Endodermal cell (in vitro differentiated cells): Measurements from ENCODE around the gene C1D. TPM values are rescaled to one million over a fixed set of nuclear protein-coding genes. Genes with fewer than 3 reads are reported as not detected.

ENCODE experiments used
- DNase-seq: peaks from one replicate; pipeline ENCODE4 v3.0.0-alpha.2; 2017
- H3K27ac ChIP-seq: 2 replicates; pipeline ENCODE4 v1.5.1; 2013; ENCODE audit warnings: mild to moderate bottlenecking, low read depth, low read length, moderate library complexity
- H3K27me3 ChIP-seq: 2 replicates; pipeline ENCODE4 v1.6.1; 2013; ENCODE audit warnings: mild to moderate bottlenecking, low read length, moderate library complexity; ENCODE audit not compliant: insufficient read depth, control insufficient read depth, poor library complexity, severe bottlenecking
- H3K36me3 ChIP-seq: 2 replicates; pipeline ENCODE4 v1.7.0; 2013; ENCODE audit warnings: mild to moderate bottlenecking, low read length, moderate library complexity; ENCODE audit not compliant: control insufficient read depth, insufficient read depth
- H3K4me1 ChIP-seq: one replicate; pipeline ENCODE4 v1.7.0; 2013; ENCODE audit warnings: low read length; ENCODE audit not compliant: control insufficient read depth, insufficient read depth
- H3K4me3 ChIP-seq: 2 replicates; pipeline ENCODE4 v1.5.1; 2013; ENCODE audit warnings: mild to moderate bottlenecking, low read length, moderate library complexity
- H3K9ac ChIP-seq: 2 replicates; pipeline ENCODE4 v1.6.1; 2013; ENCODE audit warnings: mild to moderate bottlenecking, low read length, moderate library complexity; ENCODE audit not compliant: poor library complexity, severe bottlenecking; ENCODE audit errors: extremely low read depth
- H3K9me3 ChIP-seq: 2 replicates; pipeline ENCODE4 v1.6.1; 2013; ENCODE audit warnings: mild to moderate bottlenecking, low read length, moderate library complexity; ENCODE audit not compliant: control insufficient read depth
- H3K27ac Mint-ChIP-seq: 2 replicates; pipeline ENCODE4 v1.8.0; 2020; ENCODE audit warnings: mixed read lengths
- H3K27me3 Mint-ChIP-seq: 2 replicates; pipeline ENCODE4 v1.8.0; 2021; ENCODE audit warnings: mild to moderate bottlenecking, mixed read lengths; ENCODE audit not compliant: insufficient read depth
- H3K36me3 Mint-ChIP-seq: 2 replicates; pipeline ENCODE4 v1.8.0; 2020; ENCODE audit warnings: low read depth, mixed read lengths
- H3K4me1 Mint-ChIP-seq: 2 replicates; pipeline ENCODE4 v1.8.0; 2020; ENCODE audit warnings: mixed read lengths
- H3K4me3 Mint-ChIP-seq: 2 replicates; pipeline ENCODE4 v1.8.0; 2020; ENCODE audit warnings: mild to moderate bottlenecking, moderate library complexity, mixed read lengths
- H3K9me3 Mint-ChIP-seq: 2 replicates; pipeline ENCODE4 v1.8.0; 2020; ENCODE audit warnings: mild to moderate bottlenecking, mixed read lengths
- WGBS, 2 experiments: methylation state at CpG; one replicate each; pipeline versions ENCODE4 v1.1.5 to v1.1.7; 2013; ENCODE audit warnings: missing lambda C conversion rate in 2 of 2, mixed read lengths in 1 of 2; ENCODE audit not compliant: insufficient coverage in 1 of 2, insufficient read length in 1 of 2; 5-methylcytosine and 5-hydroxymethylcytosine counted together
- long read RNA-seq, 4 experiments: library from polyadenylated mRNA in 2 of 4; library from RNA in 1 of 4; library from capped mRNA in 1 of 4; stranded (forward) in 3 of 4; unstranded in 1 of 4; transcript quantifications; one replicate each; pipeline ENCODE4 v2.0.0, GENCODE V29; 2020 to 2021; ENCODE audit warnings: inconsistent platforms in 1 of 4
- polyA plus RNA-seq, 2 experiments: library from polyadenylated mRNA; stranded (reverse); fragments of 50-300 nt; gene quantifications; one replicate each; pipeline ENCODE4 v1.2.3, GENCODE V29; 2013
- total RNA-seq, 2 donors: library from RNA; stranded (reverse); fragmentation: NEBNext Ultra II Directional in 1 of 2; extraction: Animal tissue kit (Norgen Biotek cat#: 25700) in 1 of 2; gene quantifications; 2 replicates in 1 of 2; 3 replicates in 1 of 2; pipeline ENCODE4 v1.2.1, GENCODE V29; 2021
- TF ChIP-seq, protein P1 (sequence below): fragments of 200-600 bp; sonication (generic); conservative IDR thresholded peaks from 2 replicates; pipeline ENCODE4 v1.5.0; 2021; ENCODE audit warnings: antibody characterized with exemption, mild to moderate bottlenecking

Gene C1D, protein sequence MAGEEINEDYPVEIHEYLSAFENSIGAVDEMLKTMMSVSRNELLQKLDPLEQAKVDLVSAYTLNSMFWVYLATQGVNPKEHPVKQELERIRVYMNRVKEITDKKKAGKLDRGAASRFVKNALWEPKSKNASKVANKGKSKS
- total RNA-seq, result 10 to 100 TPM; 20.7 to 25.4 TPM
- polyA plus RNA-seq (2013, experiment 1 of 2), result 35.9 TPM
- polyA plus RNA-seq (2013, experiment 2 of 2), result 35.9 TPM
- long read RNA-seq, experiment 1, transcript C1D-201 (5 exons, 2,233 nt), result minor isoform, 8 of 40 reads
- long read RNA-seq, experiment 1, transcript C1D-204 (5 exons, 736 nt), result major isoform, 13 of 40 reads
- long read RNA-seq, experiment 1, partial matches to known transcripts, result 8 of 40 reads
- long read RNA-seq, experiment 1, other reads (novel, unspliced or antisense), result 10 of 40 reads
- long read RNA-seq, experiment 2, transcript C1D-204 (5 exons, 736 nt), result major isoform, 11 of 20 reads
- long read RNA-seq, experiment 2, partial matches to known transcripts, result 1 of 20 reads
- long read RNA-seq, experiment 2, other reads (novel, unspliced or antisense), result 4 of 20 reads
- long read RNA-seq, experiment 3, transcript C1D-204 (5 exons, 736 nt), result major isoform, 16 of 25 reads
- long read RNA-seq, experiment 3, partial matches to known transcripts, result 0 of 25 reads
- long read RNA-seq, experiment 3, other reads (novel, unspliced or antisense), result 5 of 25 reads
- long read RNA-seq, experiment 4, transcript C1D-201 (5 exons, 2,233 nt), result minor isoform, 28 of 122 reads
- long read RNA-seq, experiment 4, transcript C1D-204 (5 exons, 736 nt), result major isoform, 68 of 122 reads
- long read RNA-seq, experiment 4, partial matches to known transcripts, result 0 of 122 reads
- long read RNA-seq, experiment 4, other reads (novel, unspliced or antisense), result 25 of 122 reads

DNA sequence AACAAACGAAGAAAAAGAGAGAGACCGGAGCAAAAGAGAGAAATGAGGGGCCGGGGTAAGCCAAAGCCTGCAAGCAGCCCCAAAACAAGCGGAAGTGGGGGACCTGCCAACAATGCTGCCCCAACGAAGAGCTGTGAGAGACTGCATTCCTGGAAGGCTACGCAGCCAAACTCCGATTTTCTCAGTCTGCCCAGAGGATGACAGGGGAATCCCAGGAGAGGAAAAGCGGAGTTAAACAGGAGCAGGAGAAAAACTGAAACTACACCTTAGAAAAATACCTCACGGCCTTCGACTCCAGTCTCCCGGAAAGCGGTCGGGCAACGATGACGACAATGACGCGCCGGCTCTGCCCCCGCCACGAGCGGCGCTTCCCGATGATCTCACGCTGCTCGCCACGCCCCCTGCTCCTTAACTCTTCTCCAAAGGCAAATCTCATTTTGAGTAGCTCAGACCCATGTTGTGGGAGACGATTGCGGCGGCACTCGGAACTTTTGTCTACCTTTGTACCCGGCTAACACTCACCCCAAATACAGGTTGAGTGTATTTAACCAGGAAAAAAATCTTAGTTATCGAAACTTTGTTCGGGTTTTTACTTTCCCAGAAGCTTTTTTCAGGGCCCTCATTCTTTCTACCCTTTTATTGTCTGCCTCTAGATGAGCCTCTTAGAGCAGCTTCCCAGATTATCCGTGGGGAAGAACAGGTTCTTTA is at the start of gene C1D:
TSS of gene C1D (minus strand) at position 325 of the 708 bp plus-strand sequence. CDS start 15,694 bp downstream, outside the sequence.
- TF ChIP-seq, protein P1, sequence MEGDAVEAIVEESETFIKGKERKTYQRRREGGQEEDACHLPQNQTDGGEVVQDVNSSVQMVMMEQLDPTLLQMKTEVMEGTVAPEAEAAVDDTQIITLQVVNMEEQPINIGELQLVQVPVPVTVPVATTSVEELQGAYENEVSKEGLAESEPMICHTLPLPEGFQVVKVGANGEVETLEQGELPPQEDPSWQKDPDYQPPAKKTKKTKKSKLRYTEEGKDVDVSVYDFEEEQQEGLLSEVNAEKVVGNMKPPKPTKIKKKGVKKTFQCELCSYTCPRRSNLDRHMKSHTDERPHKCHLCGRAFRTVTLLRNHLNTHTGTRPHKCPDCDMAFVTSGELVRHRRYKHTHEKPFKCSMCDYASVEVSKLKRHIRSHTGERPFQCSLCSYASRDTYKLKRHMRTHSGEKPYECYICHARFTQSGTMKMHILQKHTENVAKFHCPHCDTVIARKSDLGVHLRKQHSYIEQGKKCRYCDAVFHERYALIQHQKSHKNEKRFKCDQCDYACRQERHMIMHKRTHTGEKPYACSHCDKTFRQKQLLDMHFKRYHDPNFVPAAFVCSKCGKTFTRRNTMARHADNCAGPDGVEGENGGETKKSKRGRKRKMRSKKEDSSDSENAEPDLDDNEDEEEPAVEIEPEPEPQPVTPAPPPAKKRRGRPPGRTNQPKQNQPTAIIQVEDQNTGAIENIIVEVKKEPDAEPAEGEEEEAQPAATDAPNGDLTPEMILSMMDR, result no peak
- H3K36me3 Mint-ChIP-seq, result peaks cover 2% of the 10 kb centered on the region
- H3K9me3 Mint-ChIP-seq, result peaks cover 25% of the 10 kb centered on the region
- H3K27ac Mint-ChIP-seq, result peak within 1 kb of the TSS; percentile 98
- Histone ChIP-seq H3K9ac (peak within 1 kb of the TSS; percentile 97), H3K27me3 (no peaks in the 10 kb centered on the region), H3K4me3 (peak within 1 kb of the TSS; percentile 92), H3K36me3 (no peaks in the 10 kb centered on the region), H3K9me3 (no peaks in the 10 kb centered on the region), H3K4me1 (peaks cover 6% of the 10 kb centered on the region), H3K27ac (peak within 1 kb of the TSS; percentile 67)
- peak; percentile 98 for DNase-seq
- H3K4me3 Mint-ChIP-seq, result peak within 1 kb of the TSS; percentile 94
- H3K4me1 Mint-ChIP-seq, result peaks cover 7% of the 10 kb centered on the region
- peaks cover 21% of the 10 kb centered on the region for H3K27me3 Mint-ChIP-seq
- 0 to 1% methylated on average over 18 to 34 of the region's 34 CpGs for WGBS, 2 experiments

DNA sequence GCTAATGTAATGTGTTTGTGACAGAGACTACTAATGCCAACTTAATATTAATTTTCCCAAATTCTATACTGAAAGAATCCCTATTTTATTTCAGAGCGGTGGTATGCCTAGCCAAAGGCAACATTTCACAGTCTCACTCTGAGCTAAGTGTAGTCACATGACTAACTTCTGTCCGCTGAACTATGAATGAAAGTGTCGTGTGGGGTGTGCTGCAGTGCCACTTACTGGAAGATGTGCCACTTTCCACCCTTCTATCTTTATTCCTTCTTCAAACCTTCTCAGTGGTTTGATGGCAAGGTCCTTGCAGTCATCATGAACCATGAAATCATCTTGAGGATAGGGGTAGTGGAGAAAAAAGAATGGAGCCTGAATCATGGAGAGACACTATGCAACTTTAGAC is 47.3 kb upstream of the C1D start:
- DNase-seq, result no peak
- Histone ChIP-seq H3K4me3 (no peak overlapping the region), H3K27ac (no peak overlapping the region), H3K27me3 (peaks cover 5% of the 10 kb centered on the region), H3K9ac (no peak overlapping the region), H3K36me3 (no peaks in the 10 kb centered on the region), H3K9me3 (peaks cover 12% of the 10 kb centered on the region), H3K4me1 (no peaks in the 10 kb centered on the region)
- 88 to 89% methylated on average over 3 of the region's 3 CpGs for WGBS, 2 experiments
- no peaks in the 10 kb centered on the region for H3K4me1 Mint-ChIP-seq
- peaks cover 10% of the 10 kb centered on the region for H3K9me3 Mint-ChIP-seq
- peaks cover 24% of the 10 kb centered on the region for H3K27me3 Mint-ChIP-seq
- H3K36me3 Mint-ChIP-seq, result peaks cover 3% of the 10 kb centered on the region
- TF ChIP-seq, protein P1, result no peak
- no peak overlapping the region for H3K27ac Mint-ChIP-seq
- no peak overlapping the region for H3K4me3 Mint-ChIP-seq

DNA sequence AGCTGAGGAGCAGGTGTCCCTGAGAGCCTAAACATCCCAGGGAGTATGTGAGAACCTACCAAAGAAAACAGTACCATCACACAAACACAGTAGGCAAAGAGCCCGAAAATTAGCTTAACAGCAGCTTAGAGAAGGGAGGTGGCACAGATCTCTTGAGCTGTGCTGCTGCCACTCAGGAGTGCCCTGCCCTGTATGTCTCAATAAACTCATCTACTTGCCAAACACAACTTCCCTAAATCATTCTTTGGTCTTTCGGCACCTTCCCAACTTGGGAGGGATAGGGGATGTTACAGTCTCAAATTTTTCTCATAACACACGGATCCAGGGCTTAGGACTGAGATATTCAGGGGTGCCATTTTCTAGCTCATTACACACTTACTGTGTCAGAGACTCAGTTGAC is 45.3 kb upstream of the C1D start:
- H3K9me3 ChIP-seq, result peaks cover 12% of the 10 kb centered on the region
- peaks cover 12% of the 10 kb centered on the region for H3K27me3 Mint-ChIP-seq
- no peak overlapping the region for H3K27ac Mint-ChIP-seq
- WGBS, 2 experiments, result 93 to 100% methylated on average over 1 to 3 of the region's 3 CpGs
- H3K4me3 Mint-ChIP-seq, result no peak overlapping the region
- peaks cover 3% of the 10 kb centered on the region for H3K36me3 Mint-ChIP-seq
- H3K4me1 ChIP-seq, result no peaks in the 10 kb centered on the region
- H3K36me3 ChIP-seq, result no peaks in the 10 kb centered on the region
- peaks cover 10% of the 10 kb centered on the region for H3K9me3 Mint-ChIP-seq
- H3K9ac ChIP-seq, result no peak overlapping the region
- TF ChIP-seq, protein P1, result no peak
- H3K4me1 Mint-ChIP-seq, result no peaks in the 10 kb centered on the region
- peaks cover 5% of the 10 kb centered on the region for H3K27me3 ChIP-seq
- DNase-seq, result no peak
- no peak overlapping the region for H3K27ac ChIP-seq
- no peak overlapping the region for H3K4me3 ChIP-seq
